Astrocyte of the cerebellum (primary cell): Measurements from ENCODE around the gene AHI1.
A peak's percentile ranks its signal among the peaks of the same experiment; 100 is the strongest.

Source experiments
- DNase-seq: peaks from one replicate; pipeline ENCODE4 v3.0.0-alpha.2; 2011; ENCODE audit warnings: low read depth
- H3K4me3 ChIP-seq: 2 replicates; pipeline ENCODE4 v1.5.1; 2011; ENCODE audit warnings: mild to moderate bottlenecking, low read depth, low read length, moderate library complexity
- CTCF ChIP-seq: IDR thresholded peaks from 2 replicates; pipeline ENCODE4 v1.5.1; 2012; ENCODE audit warnings: low read length, low read depth, moderate library complexity, mild to moderate bottlenecking; ENCODE audit errors: missing control alignments
- in situ Hi-C: cut with HindIII; loops from 2 replicates; pipeline ENCODE4 v1.10.0; 2017; ENCODE audit warnings: low sequenced_read_pairs

The AHI1 gene

GRCh38 chr6:135280375-135281136 is 217.0 kb downstream of the AHI1 start:
- no peak overlapping the region for H3K4me3 ChIP-seq
- in situ Hi-C loops, result no loop called here
- TF ChIP-seq CTCF, result no peak
- DNase-seq, result peak; percentile 4

DNA sequence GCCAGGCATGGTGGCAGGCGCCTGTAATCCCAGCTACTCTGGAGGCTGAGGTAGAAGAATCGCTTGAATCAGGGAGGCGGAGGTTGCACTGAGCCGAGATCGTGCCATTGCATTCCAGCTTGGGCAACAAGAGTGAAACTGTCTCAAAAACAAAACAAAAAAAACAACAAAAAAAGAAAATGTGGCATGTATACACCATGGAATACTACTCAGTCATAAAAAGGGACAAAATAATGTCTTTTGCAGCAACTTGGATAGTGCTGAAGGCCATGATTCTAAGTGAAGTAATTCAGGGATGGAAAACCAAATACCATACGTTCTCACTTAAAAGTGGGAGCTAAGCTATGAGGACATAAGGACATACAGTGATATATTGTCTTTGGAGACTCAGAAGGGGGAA is 220.1 kb downstream of the AHI1 start:
- no peak for DNase-seq
- H3K4me3 ChIP-seq, result no peak overlapping the region
- no peak for TF ChIP-seq CTCF
- in situ Hi-C loops, result no loop called here

- DNase-seq, result no peak
- TF ChIP-seq CTCF, result no peak
- no peak overlapping the region for H3K4me3 ChIP-seq
- in situ Hi-C loops, result no loop called here
Observed at GRCh38 chr6:135274561-135275293, 222.8 kb downstream of the AHI1 start.

GRCh38 chr6:135271626-135272025 is 225.9 kb downstream of the AHI1 start:
- no peak overlapping the region for H3K4me3 ChIP-seq
- no peak for DNase-seq
- TF ChIP-seq CTCF, result no peak
- in situ Hi-C loops, result no loop called here

- no peak for TF ChIP-seq CTCF
- H3K4me3 ChIP-seq, result no peak overlapping the region
- no peak for DNase-seq
- in situ Hi-C loops, result no loop called here
Observed at GRCh38 chr6:135270676-135271536, 226.6 kb downstream of the AHI1 start.

GRCh38 chr6:135269481-135269891 is 228.1 kb downstream of the AHI1 start:
- in situ Hi-C loops, result no loop called here
- no peak for TF ChIP-seq CTCF
- DNase-seq, result no peak
- H3K4me3 ChIP-seq, result no peak overlapping the region
